Measurements from ENCODE around the gene RAB11B. TPM values are rescaled to one million over a fixed set of nuclear protein-coding genes. Genes with fewer than 3 reads are reported as not detected.
"Not testable (repeated sequence)": the region's sequence is repeated elsewhere in the genome, so short reads cannot be mapped to it uniquely, and the experiment has no call there.

The RAB11B gene
- total RNA-seq, 1 donor from 2014 or later: 84.1 TPM

DNA sequence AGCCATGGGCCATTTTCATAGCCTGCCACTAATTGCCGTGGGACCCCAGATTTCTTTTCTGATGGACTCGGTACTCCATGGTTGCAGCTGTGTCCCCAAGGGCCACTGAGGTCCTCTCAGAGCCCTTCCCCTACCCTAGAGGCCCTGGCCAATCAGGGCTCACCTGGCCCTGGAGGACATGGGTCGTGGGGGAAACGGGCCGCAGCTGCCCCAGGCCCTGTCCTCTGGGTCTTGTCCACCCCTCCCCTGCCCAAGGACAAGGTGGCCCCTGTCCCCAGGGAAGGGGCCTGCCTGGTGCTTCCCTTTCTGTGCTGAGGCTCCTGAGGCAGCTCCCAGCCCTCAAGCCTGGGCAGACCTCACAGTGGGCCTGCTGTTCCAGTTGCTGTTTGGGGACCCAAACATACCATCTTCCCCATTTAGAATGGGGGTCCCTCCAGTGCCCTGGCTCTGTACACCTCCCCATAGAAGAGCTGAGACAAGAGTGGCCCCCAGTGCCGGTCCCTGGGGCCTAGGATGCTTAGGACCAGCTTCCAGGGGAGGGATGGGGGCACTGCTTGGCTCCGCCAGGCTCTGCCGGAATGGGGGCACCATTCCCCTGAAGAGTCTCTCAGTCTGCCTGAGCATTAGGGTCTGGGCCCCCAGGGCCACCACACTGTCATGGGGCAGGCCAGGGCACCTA, 3.2 kb downstream of the RAB11B start:
- DNase-seq (ENCODE audit: low read depth in 2 of 2): no peak

DNA sequence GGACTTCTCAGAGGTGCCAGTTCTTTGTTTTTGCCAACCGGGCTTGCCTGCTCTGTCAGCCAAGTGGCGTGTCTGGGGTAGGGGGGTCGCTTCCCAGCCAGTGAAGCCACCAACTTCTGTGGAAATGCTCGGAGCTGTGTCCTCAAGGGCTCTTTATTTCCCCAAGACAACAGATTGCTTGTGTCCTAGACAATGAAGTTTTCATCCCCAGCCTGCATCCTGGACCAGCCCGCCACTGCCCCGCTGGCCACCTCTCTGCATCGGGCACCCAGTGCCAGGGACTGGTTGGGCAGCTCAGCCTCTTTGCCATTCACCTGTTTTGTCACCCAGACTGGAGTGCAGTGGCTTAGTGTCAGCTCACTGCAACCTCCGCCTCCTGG, 3.7 kb downstream of the RAB11B start:
- DNase-seq (ENCODE audit: low read depth in 2 of 2): no peak

DNA sequence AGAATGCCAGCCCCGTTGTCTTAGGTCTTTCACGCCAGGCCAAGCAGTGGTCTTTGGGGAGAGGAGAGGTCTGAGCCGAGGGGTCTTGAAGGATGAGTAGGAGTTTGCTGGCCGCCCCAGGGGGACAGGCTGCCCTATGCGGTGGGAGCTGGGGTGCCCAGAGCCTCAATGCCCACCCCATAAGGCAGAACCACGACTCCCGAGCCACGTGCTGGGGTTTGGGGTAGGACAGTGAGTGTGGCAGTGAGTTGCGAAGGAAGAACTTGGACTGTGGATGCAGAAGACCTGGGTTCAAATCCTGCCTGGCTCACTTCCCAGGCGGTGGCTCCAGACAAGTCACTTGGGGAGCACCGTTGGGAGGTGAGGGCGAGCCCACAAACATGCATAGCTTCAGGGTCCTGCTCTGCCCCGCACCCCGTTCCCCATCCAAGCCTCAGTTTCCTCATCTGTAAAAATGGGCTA, 5.5 kb downstream of the RAB11B start:
- no peak for DNase-seq (ENCODE audit: low read depth in 2 of 2)

DNA sequence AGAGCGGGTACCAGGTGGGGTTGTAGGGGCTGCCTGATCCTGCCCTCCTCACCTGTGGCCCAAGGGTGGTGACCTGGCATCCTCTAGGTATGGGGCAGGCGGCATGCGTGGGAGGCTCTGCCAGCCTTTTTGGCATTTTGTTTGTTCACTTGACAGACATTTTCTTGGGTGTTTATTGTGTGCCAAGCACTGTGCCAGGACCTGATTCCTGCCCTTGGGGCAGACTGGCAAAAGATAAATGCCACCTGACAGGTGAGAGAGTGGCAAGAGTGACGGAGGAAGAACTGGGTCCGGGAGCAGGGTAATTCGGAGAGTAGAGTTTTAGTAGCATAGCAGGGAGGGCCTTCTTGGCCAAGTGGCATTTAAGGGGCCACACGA, 6.0 kb downstream of the RAB11B start:
- no peak for DNase-seq (ENCODE audit: low read depth in 2 of 2)

DNA sequence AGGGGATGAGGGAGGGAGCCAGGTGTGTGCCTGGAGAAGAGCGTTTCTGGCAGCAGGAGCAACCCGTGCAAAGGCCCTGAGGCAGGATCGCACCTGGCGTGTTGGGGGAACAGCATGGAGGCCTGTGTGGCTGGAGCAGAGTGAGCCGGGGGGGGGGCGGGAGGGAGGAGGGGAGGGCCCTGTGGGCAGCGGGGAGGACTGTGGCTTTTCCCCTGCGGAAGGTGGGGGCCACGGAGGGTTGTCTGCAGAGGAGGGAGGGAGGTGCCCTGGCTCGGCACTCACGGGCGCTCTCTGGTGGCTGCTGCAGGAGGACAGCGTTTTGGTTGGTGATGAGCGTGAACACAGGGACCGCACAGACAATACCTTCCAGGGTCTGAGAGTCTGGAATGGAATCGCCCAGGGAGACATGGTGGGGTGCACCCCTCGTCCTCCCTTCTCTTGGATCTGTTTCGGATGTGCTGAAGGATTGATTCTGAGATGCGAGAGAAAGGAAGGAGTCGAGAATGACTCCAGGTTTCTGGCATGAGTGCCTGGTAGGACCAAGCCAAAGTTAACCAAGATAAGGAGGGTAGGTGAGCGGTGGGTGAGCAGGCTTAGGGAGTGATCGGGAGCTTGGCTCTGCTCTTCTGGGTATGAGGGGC, 6.5 kb downstream of the RAB11B start:
- DNase-seq (ENCODE audit: low read depth in 2 of 2): peak; percentile 74 to 82

DNA sequence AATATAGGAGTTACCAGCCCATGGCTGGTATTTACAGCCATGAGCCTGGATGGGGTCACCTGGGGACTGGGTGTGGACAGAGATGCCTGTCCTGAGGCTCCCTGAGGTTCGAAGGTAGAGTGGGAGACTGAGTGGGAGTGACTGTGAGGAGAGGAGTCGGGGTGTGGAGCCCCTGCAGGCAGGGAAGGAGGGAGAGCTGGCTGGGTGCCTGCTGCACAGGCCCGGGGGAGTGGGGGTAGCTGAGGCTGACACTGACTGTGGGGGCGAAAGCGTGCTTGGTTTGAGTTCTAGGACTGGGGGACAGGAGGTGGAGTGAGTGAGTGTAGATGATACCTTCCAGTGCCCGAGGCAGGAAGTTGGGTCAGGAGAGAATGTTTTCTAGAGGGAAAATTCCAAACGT, 7.1 kb downstream of the RAB11B start:
- DNase-seq (ENCODE audit: low read depth in 2 of 2): no peak

DNA sequence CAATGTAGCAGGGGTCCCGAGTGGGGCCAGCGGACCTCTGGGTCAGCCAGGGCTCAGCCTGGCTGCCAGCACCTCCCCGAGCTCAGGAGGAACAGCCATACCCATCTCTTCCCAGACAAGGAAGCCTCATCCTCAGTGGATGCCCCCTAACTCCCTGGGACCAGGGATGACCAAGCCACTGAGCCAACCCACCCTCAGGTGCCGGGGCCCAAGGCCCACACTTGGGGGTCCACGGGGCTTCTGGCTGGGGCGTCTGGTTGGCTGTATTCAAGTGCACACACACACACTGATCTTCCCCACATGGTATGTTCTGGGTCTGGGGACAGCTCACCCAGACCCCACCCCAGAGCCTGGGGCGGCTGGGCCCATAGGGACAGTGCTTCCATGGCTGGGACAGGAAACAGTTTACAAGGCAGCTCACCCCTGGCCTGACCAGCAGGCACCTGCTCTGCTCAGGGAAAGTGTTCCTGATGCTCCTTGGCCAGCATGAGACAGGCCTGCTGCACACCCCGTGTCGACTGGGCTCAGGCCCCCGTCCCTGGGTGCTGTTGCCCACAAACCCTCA, 7.7 kb downstream of the RAB11B start:
- DNase-seq (ENCODE audit: low read depth in 2 of 2): no peak

DNA sequence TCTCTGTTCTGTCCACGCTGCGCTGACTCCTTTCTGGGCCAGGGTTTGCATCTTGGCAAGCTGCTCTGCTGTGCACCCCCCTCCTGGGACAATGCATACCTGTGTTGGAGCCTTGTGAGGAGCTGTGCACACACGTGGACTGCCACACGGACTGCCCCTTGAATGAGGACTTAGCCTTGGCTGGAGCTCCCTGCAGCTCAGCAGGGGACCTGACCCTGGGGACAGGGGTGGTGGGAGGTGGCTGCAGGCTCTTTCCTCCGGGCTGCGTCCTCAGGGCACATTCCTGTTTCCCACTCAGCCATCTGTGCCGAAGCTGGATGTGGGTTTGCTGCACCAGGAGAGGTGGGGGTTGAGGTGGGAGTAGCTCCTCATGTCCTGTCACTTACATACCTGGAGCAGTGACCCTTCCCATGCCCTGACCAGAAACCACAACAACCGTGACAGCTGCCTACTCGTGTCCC, 8.2 kb downstream of the RAB11B start:
- DNase-seq (ENCODE audit: low read depth in 2 of 2): no peak

DNA sequence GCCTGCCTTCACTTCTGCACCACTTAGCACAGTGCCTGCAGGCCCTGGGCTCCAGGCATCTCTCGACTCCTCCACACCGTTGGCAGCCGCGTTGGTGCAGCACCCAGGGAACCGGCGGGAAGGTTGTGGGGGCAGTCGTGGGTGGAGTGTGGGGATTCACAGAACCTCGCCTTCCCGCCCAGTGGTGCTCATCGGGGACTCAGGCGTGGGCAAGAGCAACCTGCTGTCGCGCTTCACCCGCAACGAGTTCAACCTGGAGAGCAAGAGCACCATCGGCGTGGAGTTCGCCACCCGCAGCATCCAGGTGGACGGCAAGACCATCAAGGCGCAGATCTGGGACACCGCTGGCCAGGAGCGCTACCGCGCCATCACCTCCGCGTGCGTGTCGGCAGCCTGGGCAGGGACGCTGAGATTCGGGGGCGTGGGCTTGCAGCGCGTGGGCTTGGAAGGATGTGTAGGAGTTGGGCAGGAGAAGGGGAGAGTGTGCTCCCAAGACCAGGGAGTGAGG, 9.6 kb downstream of the RAB11B start:
- DNase-seq (ENCODE audit: low read depth in 2 of 2): no peak

DNA sequence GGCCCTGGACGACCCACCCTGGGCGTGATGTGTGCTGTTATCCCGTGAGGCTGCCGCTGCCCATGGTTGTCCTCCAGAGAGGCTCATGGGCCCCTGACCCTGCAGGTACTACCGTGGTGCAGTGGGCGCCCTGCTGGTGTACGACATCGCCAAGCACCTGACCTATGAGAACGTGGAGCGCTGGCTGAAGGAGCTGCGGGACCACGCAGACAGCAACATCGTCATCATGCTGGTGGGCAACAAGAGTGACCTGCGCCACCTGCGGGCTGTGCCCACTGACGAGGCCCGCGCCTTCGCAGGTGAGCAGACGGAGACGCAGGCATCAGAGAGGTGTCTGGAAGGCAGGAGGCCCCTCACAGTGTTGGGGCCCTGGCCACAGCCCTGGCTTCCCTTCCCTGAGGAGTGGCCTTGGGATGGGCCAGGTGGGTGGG, 11.8 kb downstream of the RAB11B start:
- no peak for DNase-seq (ENCODE audit: low read depth in 2 of 2)

DNA sequence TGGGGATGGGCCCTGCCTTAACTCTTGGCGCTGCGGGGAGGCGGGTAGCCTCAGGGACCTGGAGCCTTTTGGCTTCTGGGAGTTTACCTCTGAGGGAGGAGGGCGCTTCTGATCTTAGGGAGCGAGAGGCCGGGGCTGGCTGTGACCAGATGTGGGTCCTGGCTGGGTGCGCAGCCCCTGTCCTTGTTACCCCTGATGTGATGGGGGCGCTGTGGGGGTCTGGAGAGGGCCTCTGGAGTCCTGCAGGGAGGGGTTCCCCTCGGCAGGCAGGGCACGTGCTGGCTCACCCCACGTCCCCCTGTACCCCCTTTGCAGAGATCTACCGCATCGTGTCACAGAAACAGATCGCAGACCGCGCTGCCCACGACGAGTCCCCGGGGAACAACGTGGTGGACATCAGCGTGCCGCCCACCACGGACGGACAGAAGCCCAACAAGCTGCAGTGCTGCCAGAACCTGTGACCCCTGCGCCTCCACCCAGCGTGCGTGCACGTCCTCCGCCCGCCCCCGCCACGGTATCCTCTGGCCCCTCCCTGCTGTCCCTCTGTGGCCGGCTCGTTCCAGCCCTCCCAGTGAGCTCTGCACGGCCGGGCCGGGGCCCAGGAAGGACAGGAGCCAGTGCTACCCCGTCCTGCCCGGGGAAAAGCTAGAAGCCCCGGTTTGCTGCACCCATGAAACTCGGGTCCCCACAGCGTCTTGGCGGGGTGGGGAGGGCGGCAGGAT, 13.1 kb downstream of the RAB11B start:
- DNase-seq (ENCODE audit: low read depth in 2 of 2): no peak

DNA sequence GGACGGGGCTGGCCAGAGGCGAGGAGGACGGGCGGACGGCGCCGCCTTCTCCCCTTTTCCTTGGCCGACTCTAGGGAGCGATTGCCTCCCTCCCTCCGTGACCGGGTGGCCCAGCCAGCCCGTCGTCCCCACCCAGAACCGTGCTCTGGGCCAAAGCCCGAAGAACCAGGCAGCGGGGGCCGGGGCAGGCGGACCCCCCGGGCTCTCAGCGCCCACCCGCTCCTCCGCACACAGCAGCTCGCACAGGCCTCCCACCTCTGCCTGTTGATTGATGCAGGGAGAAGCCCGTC, 13.6 kb downstream of the RAB11B start:
- DNase-seq (ENCODE audit: low read depth in 2 of 2): no peak

DNA sequence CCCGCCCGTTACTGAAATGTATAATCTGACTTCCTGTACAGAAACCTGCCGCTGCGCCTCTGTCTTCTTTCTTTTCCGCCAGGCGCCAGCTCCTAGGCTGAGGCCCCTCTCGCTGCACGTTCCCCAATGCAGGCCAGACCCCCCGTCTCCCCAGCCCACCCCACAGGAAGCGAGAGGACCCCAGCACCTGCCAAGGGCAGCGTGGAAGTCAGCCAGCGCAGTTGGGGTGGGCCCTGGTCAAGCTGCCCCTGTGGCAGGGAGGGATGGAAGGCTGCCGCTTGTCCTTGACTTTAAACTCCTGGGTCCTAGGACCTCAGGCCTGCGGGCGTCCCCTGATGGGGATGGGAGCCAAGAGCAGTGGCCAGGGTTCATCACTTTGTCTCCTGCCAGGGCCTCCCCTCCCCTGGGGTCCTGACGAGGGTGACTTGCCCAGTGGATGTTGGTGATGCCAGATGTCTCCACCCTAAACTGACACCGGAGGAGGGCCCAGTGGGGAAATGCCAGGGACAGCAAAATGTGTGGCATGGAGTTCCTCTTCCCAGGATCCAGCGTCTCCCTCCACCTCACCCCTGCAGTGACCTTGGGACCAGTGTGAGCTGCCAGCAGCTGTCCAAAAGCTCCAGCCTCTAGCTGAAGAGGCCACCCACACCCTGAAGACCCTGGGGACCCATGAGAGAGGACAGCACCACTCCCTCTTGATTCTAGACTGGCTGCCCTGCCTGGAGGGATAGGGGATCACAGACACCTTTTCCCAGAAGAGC, 14.4 kb downstream of the RAB11B start:
- no peak for DNase-seq (ENCODE audit: low read depth in 2 of 2)

DNA sequence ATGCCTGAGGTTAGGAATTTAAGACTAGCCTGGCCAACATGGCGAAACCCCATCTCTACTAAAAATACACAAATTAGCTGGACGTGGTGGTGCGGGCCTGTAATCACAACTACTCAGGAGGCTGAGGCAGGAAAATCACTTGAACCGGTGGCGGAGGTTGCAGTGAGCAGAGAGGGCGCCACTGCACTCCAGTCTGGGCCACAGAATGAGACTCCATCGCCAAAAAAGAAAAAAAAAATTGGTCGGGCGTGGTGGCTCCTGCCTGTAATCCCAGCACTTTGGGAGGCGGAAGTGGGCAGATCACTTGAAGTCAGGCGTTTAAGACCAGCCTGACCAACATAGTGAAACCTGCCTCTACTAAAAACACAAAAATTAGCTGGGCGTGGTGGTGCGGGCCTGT, 20.6 kb downstream of the RAB11B start:
- DNase-seq (ENCODE audit: low read depth in 2 of 2): not testable (repeated sequence)

DNA sequence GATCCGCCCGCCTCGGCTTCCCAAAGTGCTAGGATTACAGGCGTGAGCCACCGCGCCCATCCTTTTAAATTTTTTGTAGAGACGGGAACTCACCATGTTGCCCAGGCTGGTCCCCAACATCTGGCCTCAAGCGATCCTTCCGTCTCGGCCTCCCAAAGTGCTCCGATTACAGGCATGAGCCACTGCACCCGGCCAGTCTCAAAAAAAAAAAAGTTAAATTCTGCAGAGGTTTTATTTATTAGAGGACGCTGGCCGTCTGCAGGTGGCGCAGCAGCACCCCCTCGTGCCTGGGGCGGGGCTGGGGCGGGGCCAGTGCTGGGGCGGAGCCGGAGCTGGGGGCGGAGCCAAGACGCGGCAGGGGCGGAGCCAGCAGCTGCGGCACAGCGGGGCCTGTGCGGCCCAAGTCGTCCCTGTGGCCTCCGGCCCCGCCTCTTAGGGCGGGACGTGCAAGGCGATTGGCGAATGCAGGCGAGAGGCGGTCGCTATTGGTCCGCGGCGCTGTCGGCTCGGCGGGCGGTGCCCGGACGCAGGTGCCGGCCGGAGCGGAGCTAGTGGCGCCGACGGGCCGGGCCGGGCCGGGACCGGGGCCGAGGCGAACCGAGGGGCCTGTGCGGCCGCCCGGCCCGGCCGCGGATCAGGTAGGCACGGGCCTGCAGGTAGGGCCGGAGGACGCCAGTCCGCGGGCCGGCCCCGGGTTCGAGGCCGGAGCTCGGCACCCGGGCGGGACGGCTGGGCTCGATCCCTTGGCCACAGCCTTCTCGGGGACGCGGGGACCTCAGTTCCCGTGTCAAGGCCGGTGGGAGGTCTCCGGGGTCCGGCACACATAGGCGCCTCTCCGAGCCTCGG, 22.8 kb downstream of the RAB11B start, which contains the start of gene MARCHF2:
Gene MARCHF2 (plus strand): TSS at position 523 of the 846 bp plus-strand sequence. CDS start 8,536 bp downstream, outside the sequence.
- DNase-seq (ENCODE audit: low read depth in 2 of 2): peak; percentile 99

DNA sequence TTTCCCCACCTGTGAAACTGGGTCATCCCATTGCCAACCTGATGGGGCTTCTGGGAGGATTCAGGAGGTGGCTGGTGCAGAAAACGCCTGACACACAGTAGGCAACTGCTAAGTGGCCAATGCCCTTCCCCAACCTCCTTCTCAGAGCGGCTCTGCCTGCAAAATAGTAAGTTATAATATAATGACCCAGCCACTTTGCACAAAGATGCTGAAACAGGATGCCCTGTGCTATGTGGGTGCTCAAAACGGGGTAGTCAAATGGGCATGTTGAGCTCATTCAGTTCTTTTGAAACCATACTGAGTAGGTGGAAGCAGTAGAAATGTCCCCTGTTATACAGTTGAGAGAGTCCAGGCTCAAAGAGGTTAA, 23.5 kb downstream of the RAB11B start:
- DNase-seq (ENCODE audit: low read depth in 2 of 2): no peak

DNA sequence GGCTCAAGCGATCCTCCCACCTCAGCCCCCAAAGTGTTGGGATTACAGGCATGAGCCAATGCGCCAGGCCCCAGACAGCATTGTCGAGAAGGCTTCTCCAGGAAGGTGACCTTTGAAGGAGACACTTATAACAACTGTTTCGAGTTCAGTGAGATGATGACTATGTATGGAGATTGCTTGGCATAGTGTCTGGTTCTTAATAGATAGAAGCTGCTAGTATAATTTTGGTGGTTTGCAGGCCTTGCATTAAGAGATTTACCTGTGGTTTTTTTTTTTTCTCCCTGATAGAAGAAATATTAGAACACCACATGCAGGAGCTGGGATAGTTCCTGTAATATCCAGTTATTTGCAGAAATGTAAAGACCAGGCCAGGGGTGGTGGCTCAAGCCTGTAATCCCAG, 26.6 kb downstream of the RAB11B start:
- DNase-seq (ENCODE audit: low read depth in 2 of 2): no peak

DNA sequence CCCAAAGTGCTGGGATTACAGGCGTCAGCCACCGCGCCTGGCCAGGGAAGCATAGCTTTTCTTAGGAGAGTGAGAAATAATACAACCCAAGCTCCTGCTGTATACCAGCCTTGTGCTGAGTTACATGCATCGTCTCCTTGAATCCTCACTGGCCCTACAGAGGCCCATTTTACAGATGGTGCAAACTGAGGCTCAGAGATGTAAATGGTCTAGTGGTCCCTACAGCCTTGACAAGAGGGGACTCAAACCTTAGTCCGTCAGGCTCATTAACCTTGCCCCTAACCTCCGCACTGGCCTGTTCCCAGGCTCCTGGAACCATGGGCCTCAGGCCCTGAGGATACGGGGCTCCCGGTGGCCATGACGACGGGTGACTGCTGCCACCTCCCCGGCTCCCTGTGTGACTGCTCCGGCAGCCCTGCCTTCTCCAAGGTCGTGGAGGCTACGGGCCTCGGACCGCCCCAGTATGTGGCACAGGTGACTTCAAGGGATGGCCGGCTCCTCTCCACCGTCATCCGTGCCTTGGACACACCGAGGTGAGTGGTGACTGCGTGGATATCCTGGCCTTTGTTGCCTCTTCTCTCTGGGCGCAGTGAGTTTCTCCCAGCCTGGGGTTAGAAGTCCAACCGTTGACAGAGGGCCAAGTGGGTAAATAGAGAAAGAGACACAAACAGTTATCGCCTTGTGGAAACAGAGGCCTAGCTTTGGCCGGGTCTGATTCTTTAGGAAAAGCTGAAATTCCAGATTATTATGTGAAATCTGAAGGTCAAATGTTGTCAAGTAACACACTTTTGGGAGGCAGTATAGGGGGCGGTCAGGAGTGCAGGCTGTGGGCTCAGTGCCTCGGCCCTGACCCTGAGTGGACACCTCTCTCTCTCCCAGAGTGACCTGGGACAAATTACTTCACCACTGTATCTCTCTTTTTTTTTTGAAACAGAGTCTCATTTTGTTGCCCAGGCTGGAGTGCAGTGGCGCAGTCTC, 31.6 kb downstream of the RAB11B start:
- no peak for DNase-seq (ENCODE audit: low read depth in 2 of 2)

DNA sequence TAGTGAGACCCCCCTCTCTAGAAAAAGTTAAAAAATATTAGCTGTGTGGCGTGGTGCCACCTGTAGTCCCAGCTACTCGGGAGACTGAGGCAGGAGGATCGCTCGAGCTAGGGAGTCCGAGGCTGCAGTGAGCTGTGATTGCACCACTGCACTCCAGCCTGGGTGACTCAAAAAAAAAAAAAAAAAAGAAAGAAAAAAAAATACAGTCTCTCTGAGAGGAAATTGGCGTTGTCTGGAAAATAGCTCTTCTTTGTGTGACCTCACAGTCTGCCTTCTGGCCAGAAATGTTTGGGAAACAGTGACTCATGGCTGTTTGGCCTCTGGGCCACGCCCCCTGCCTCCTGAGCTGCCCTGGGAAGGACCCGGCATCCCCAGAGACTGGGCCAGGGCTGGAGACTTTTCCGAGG, 33.7 kb downstream of the RAB11B start:
- peak; percentile 97 to 98 for DNase-seq (ENCODE audit: low read depth in 2 of 2)

All from lung microvascular endothelial cell (primary cell).